ENCODE results near the gene RCOR3.
"Not testable (repeated sequence)": the region's sequence is repeated elsewhere in the genome, so short reads cannot be mapped to it uniquely, and the experiment has no call there.

RCOR3 gene

GRCh38 chr1:211213702-211214101 is 45.5 kb upstream of the RCOR3 start:
- no peak for ATAC-seq (ENCODE audit: insufficient read depth, low read depth)
- no peak for TF ChIP-seq EZH2 (IDR thresholded peaks at IDR 0.05; ENCODE audit: borderline replicate concordance, low read depth, low read length, severe bottlenecking)
- TF ChIP-seq CTCF (IDR thresholded peaks at IDR 0.05; ENCODE audit: borderline replicate concordance, extremely low read depth, low read length, poor library complexity, severe bottlenecking), result no peak
- Histone ChIP-seq H3K36me3 (ENCODE audit: insufficient read depth, low read length) (no peaks in the 10 kb centered on the region), H3K4me1 (ENCODE audit: insufficient read depth, low read length) (no peaks in the 10 kb centered on the region), H2AFZ (ENCODE audit: low read depth, low read length) (no peak overlapping the region), H3K79me2 (ENCODE audit: insufficient read depth, low read length) (no peaks in the 10 kb centered on the region), H3K9me3 (ENCODE audit: insufficient read depth, low read length, severe bottlenecking) (no peaks in the 10 kb centered on the region), H3K9ac (ENCODE audit: low read depth, low read length) (no peak overlapping the region), H3K27ac (ENCODE audit: low read length) (no peak overlapping the region), H4K20me1 (ENCODE audit: insufficient read depth, low read length) (no peaks in the 10 kb centered on the region), H3K4me2 (ENCODE audit: insufficient read depth, low read length) (no peak overlapping the region), H3K4me3 (ENCODE audit: low read depth in 1 of 2, low read length in 2 of 2) (no peak overlapping the region), H3K27me3 (ENCODE audit: insufficient read depth, low read length, poor library complexity) (peaks cover 4% of the 10 kb centered on the region)
- DNase-seq, result no peak

- no peak for TF ChIP-seq CTCF (IDR thresholded peaks at IDR 0.05; ENCODE audit: borderline replicate concordance, extremely low read depth, low read length, poor library complexity, severe bottlenecking)
- no peak for TF ChIP-seq EZH2 (IDR thresholded peaks at IDR 0.05; ENCODE audit: borderline replicate concordance, low read depth, low read length, severe bottlenecking)
- Histone ChIP-seq H3K9ac (ENCODE audit: low read depth, low read length) (no peak overlapping the region), H3K27me3 (ENCODE audit: insufficient read depth, low read length, poor library complexity) (peaks cover 4% of the 10 kb centered on the region), H3K36me3 (ENCODE audit: insufficient read depth, low read length) (no peaks in the 10 kb centered on the region), H3K9me3 (ENCODE audit: insufficient read depth, low read length, severe bottlenecking) (no peaks in the 10 kb centered on the region), H2AFZ (ENCODE audit: low read depth, low read length) (no peak overlapping the region), H3K4me3 (ENCODE audit: low read depth in 1 of 2, low read length in 2 of 2) (no peak overlapping the region), H3K79me2 (ENCODE audit: insufficient read depth, low read length) (no peaks in the 10 kb centered on the region), H3K27ac (ENCODE audit: low read length) (no peak overlapping the region), H3K4me2 (ENCODE audit: insufficient read depth, low read length) (no peak overlapping the region), H3K4me1 (ENCODE audit: insufficient read depth, low read length) (no peaks in the 10 kb centered on the region), H4K20me1 (ENCODE audit: insufficient read depth, low read length) (no peaks in the 10 kb centered on the region)
- DNase-seq, result no peak
- no peak for ATAC-seq (ENCODE audit: insufficient read depth, low read depth)
Measured at GRCh38 chr1:211215577-211215976, 43.6 kb upstream of the RCOR3 start.

- Histone ChIP-seq H4K20me1 (ENCODE audit: insufficient read depth, low read length) (no peaks in the 10 kb centered on the region), H3K79me2 (ENCODE audit: insufficient read depth, low read length) (no peaks in the 10 kb centered on the region), H2AFZ (ENCODE audit: low read depth, low read length) (no peak overlapping the region), H3K9ac (ENCODE audit: low read depth, low read length) (no peak overlapping the region), H3K4me2 (ENCODE audit: insufficient read depth, low read length) (no peak overlapping the region), H3K27ac (ENCODE audit: low read length) (no peak overlapping the region), H3K4me3 (ENCODE audit: low read depth in 1 of 2, low read length in 2 of 2) (no peak overlapping the region), H3K36me3 (ENCODE audit: insufficient read depth, low read length) (no peaks in the 10 kb centered on the region), H3K9me3 (ENCODE audit: insufficient read depth, low read length, severe bottlenecking) (no peaks in the 10 kb centered on the region), H3K4me1 (ENCODE audit: insufficient read depth, low read length) (no peaks in the 10 kb centered on the region), H3K27me3 (ENCODE audit: insufficient read depth, low read length, poor library complexity) (peaks cover 4% of the 10 kb centered on the region)
- no peak for DNase-seq
- no peak for ATAC-seq (ENCODE audit: insufficient read depth, low read depth)
- no peak for TF ChIP-seq EZH2 (IDR thresholded peaks at IDR 0.05; ENCODE audit: borderline replicate concordance, low read depth, low read length, severe bottlenecking)
- TF ChIP-seq CTCF (IDR thresholded peaks at IDR 0.05; ENCODE audit: borderline replicate concordance, extremely low read depth, low read length, poor library complexity, severe bottlenecking), result no peak
Measured at GRCh38 chr1:211217392-211217791, 41.8 kb upstream of the RCOR3 start.

GRCh38 chr1:211222469-211223234 is 36.5 kb upstream of the RCOR3 start:
- H3K36me3 ChIP-seq (ENCODE audit: insufficient read depth, low read length); H2AFZ ChIP-seq (ENCODE audit: low read depth, low read length); H3K4me2 ChIP-seq (ENCODE audit: insufficient read depth, low read length); ATAC-seq (ENCODE audit: insufficient read depth, low read depth); H3K4me3 ChIP-seq (ENCODE audit: low read depth in 1 of 2, low read length in 2 of 2); H3K9ac ChIP-seq (ENCODE audit: low read depth, low read length); H3K9me3 ChIP-seq (ENCODE audit: insufficient read depth, low read length, severe bottlenecking); H3K79me2 ChIP-seq (ENCODE audit: insufficient read depth, low read length); H3K4me1 ChIP-seq (ENCODE audit: insufficient read depth, low read length); H3K27ac ChIP-seq (ENCODE audit: low read length); H3K27me3 ChIP-seq (ENCODE audit: insufficient read depth, low read length, poor library complexity); DNase-seq; H4K20me1 ChIP-seq (ENCODE audit: insufficient read depth, low read length): not testable (repeated sequence)

GRCh38 chr1:211228573-211229364 is 30.4 kb upstream of the RCOR3 start:
- H3K79me2 ChIP-seq (ENCODE audit: insufficient read depth, low read length); H3K27ac ChIP-seq (ENCODE audit: low read length); H3K36me3 ChIP-seq (ENCODE audit: insufficient read depth, low read length); H3K9me3 ChIP-seq (ENCODE audit: insufficient read depth, low read length, severe bottlenecking); H3K27me3 ChIP-seq (ENCODE audit: insufficient read depth, low read length, poor library complexity); H3K9ac ChIP-seq (ENCODE audit: low read depth, low read length); H4K20me1 ChIP-seq (ENCODE audit: insufficient read depth, low read length); H2AFZ ChIP-seq (ENCODE audit: low read depth, low read length): not testable (repeated sequence)
- H3K4me2 ChIP-seq (ENCODE audit: insufficient read depth, low read length), result peak overlapping the region; percentile 52
- peaks cover 18% of the 10 kb centered on the region for H3K4me1 ChIP-seq (ENCODE audit: insufficient read depth, low read length)
- ATAC-seq (ENCODE audit: insufficient read depth, low read depth), result peak; percentile 94
- peak overlapping the region in 1 of 2 experiments; percentile 14; a peak in 1 of 4 replicates for H3K4me3 ChIP-seq (ENCODE audit: low read depth in 1 of 2, low read length in 2 of 2)
- DNase-seq, result peak; percentile 68

Measured in DND-41 (cell line).